GM19395 (cell line): ENCODE measurements around the gene PTPRN2.
A peak's percentile ranks its signal among the peaks of the same experiment; 100 is the strongest.
"Not testable (repeated sequence)": the region's sequence is repeated elsewhere in the genome, so short reads cannot be mapped to it uniquely, and the experiment has no call there.

ENCODE experiments used
- ATAC-seq: cut with Tn5 transposase; IDR thresholded peaks from one replicate; pipeline ENCODE4 v1.9.1; 2021; ENCODE audit warnings: mild to moderate bottlenecking, moderate library complexity; ENCODE audit not compliant: unreplicated experiment

Gene PTPRN2

DNA sequence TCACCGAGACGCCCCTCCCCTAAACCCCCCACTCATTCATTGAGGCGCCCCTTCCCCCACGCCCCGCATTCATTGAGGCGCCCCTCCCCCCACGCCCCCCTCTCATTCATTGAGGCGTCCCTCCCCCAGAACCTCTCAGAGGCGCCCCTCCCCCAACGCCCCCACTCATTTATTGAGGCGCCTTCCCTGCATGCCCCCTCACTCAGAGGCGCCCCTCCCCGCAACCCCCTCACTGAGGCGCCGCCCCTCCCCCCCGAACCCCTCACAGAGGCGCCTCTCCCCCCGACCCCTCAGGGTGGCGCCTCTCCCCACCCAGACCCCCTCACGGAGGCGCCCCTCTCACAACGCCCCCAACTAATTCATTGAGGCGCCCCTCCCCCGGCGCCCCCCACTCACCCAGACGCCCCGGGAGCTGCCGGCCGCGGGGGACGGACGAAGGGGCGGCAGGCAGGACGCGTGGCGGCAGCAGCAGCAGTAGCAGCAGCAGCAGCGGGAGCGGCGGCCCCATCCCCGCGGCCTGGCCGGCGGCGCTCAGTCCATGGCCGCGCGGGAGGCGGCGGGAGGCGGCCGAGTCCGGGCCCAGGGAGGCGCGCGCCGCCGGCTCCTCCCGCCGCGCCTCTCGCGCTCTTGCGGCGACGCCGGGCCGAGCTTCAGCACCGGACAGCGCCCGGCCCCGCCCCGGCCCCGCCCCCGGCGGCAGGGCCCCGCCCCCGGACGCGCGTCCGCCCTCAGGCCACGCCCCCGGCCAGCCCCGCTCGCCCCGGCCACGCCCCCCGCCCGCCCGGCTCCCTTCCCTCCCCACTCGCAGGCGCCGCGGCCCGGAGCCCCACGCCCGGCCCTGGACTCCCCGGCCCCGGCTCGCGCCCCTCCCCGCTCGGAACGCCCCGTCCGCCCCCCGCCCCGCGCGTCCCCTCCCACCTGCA is at the start of gene PTPRN2:
PTPRN2 (minus strand) TSS at position 662 of the 923 bp plus-strand sequence.
- ATAC-seq, result peak; percentile 74

DNA sequence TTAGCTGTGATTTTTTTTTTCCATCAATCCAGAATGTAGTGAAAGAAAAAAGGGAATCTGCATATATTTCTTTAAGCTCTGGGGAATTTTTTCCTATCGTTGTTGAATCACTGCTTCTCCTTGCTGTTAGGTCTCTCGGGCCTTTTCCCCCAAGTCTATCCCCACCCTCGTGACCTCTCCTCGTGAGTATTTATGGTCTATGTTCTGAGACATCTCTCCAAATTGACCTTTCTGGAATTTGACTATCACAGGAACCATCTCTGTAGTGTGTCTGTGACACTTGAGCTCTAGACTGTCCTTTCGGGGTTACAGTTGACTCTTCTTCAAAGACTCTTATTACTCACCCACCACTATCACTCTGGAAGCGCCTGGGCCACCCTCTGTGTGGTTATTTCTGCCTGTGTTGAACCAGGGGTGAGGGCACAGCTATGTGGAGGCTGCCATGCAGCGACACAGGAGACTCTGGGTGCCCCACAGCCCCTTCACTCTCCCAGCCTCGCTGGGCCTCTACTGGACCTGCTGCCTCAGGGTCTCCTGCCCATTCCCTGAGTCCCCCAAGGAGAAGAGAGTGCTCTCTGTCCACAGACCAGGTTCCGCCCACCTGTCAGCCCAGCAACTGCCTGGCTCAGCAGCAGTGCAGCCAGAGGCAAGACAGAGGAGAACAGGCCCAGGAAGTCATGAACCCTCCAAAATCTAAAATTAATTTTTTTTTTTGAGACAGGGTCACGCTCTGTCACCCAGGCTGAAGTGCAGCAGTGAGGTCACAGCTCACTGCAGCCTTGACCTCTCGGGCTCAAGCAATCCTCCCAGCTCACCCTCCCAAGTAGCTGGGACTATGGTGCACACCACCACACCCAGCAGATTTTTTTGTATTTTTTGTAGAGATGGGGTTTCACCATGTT is 45.7 kb upstream of the PTPRN2 start:
- peak; percentile 69 for ATAC-seq

DNA sequence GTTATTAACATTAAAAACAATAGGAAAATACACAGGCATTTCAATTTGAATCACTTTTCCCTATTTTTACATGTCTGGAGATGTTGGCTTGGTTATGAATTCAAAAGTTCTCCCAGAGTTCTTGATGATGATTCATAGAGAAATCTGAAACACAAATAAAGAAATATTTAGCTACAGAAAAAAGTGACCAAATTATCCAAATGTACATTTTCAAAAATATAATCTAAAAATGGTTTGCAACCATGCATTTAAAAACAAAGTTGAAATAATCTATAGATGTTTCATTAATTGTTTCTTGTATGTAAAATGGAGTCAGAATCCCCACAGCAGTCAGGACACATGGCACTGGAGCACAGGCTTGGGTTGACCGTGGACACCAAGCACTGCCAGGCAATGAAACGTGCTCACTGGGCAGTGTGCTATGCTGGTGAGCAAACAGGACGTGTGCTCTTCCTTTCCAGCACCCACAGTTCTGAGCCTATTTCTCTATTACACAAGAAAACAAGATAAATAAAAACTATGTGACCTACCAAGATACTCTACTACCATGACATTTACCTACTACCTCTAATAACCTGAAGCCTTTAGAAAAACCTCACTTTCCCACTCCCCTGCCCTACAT is 44.1 kb upstream of the PTPRN2 start:
- ATAC-seq, result no peak

DNA sequence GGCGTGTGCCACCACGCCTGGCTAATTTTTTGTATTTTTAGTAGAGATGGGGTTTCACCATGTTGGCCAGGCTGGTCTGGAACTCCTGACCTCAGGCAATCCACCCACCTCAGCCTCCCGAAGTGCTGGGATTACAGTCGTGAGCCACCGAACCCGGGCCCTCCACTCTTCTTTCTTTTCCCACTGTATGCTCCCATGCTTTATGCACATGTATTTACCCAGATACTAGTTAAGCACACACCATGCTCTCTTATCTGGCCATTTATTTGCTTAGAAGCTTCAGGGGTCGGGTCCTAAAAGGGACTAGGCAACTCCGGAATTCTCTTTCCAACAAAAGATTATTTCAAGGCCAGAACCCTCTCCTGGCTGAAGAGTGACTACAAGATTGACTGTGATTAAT is 38.7 kb upstream of the PTPRN2 start:
- ATAC-seq, result not testable (repeated sequence)

DNA sequence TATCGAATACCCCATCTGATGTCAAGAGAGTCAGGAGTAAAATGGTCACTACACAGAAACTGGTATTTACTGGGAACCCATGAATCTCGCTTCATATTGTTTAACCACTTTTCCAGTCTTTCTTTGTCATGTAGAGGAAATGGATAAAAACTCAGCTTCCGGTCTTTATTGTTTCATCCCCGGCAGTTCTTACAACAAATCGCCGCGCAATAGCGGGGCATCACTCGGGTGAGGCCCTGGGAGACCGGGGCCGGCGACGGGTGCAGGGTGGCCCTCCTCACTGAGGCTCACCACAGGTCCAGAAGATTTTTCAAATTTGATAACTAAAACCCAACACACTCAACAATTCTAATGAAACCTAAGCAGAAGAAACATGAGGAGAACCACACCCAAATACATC is 35.6 kb upstream of the PTPRN2 start:
- ATAC-seq, result no peak

DNA sequence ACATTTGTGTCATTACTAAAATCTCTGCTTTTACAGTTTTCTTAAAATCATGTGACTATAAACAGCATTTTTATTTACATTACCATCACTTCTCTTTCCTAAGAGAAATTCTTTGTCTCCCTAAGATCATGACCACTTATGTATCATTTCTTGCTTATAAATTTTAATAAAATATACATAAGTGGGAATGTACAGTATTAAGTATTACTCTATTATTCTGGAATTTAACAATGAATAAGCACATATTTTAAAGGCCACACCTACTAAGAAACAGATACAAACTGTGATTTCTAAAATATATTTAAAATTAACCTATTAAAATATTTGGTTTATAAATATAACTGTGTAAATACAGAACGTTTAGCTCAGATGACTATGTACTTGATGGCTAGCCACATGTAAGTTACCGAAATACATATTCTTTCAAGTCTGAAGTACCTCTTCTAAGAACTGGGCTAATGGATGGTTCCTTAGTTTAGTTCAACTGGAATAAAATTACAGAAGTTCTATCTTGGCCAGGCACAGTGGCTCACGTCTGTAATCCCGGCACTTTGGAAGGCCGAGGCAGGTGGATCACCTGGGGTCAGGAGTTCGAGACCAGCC is 33.3 kb upstream of the PTPRN2 start:
- no peak for ATAC-seq

DNA sequence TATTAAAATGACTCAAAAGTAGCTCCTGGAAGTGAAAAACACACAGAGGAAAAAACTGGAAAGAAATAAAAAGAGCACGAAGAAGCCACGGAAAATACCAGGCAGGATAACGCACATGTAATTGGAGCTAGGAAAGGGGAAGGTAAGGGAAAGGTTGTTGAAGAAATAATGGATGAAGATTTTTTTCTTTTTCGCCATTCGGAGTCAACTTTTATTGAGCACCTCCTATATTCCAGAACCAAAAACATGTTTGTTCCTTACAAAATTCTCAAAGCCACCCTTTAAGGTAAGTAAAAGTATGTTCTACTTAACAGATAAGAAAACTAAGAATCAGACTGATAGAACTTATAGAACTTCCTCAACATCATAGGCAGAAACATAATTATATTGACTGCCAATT is 32.8 kb upstream of the PTPRN2 start:
- no peak for ATAC-seq

DNA sequence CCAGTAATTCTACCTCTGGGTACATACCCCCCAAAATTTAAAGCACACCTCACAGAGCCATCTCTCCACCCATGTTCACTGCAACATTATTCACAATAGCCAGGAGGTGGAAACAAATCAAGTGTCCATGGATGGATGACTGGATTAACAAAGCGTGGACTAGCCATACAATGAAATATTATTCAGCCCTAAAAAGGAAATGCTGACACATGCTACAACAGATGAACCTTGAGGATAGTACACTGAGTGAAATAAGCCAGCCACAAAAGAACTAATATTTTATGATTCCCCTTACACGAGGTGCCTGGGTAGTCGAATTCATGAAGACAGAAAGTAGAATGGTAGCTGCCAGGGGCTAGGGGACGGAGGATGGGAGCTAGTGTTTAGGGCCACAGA is 31.1 kb upstream of the PTPRN2 start:
- ATAC-seq, result no peak

DNA sequence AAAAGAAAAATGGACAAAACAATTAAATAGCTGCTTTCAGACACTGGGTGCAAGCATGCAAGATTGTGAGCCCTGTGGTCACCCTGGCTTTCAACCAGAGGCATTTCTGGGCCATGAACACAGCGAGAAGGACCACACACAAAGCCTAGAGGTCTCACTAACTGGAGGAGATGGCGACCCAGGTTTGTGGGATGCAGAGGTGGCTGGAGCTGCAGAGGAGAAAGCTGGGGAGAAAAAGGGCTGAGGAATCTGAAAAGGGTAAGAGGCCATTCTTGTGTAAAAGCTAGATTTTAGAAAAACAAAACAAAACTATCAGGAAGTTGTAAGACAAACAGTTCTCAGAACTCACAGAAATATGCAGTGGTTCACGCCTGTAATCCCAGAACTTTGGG is 30.1 kb upstream of the PTPRN2 start:
- ATAC-seq, result no peak

DNA sequence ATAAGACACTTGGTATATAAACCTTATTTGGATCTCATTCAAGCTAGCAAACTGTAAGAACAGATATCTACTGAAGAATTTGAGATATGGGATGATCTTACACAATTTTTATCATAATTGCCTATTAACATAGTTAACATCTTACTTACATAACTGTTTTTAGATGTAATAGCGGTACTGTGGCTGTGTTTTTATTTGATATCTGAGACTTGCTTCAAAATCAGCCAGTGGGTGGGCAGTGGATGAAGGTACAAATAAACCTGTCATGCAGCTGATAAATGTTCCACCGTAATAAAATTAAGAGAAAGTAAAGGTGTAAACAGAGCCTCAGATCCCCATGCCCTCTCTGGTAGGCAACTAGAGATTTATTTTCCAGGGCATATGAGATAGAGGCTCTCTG is 28.4 kb upstream of the PTPRN2 start:
- ATAC-seq, result no peak

DNA sequence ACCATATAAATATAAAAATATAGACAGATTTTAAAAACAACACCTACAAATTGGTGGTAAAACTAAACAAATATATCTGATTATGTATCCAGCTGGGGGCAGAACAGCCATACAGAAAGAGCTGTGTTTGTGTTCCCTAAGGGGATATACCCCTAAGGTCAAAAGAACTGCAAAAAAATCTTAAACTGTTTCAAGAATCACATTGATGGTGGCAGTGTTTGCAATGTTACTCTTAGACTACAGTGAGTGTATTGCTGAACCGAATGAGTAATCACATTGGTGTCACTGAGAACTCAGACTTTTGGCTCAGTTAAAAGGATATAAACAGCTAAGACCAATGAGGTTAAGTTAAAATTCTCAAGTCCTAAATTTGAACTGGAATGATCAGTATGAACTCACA is 27.1 kb upstream of the PTPRN2 start:
- no peak for ATAC-seq

DNA sequence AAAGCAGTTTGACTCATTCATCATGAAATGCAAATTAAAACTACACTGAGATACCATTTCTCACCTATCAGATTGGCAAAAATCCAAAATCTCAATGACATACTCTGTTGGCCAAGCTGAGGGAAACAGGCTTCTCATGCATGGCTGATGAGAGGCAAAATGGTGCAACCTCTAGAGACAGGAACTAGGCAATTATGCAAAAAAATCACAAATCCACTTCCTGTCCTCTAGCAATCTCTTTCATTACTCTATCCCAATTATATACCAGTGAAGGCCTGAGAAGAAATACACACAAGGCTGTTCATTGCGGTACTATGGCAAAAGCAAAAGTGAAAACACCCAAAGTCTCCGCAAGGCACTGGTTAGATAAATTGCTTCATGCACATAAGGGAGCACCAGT is 25.9 kb upstream of the PTPRN2 start:
- ATAC-seq, result peak; percentile 92

DNA sequence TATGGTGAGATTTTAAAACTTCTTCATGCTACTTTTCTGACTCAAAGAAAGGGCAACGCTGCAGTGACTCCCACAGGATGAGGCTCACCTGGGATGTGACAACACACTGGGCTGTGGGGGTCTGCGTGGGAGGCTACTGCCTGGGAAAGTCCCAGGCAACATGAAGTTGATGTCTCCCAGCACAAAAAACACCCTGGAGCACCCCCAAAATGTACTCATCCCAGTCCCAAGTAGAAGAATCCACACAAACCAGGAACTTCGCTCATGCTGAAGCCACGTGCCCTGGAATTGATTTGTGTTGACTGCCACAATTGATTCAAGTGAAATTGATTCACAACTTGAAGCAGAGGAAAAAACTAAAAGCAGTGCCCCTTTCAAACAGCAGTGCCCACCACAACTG is 24.9 kb upstream of the PTPRN2 start:
- no peak for ATAC-seq

DNA sequence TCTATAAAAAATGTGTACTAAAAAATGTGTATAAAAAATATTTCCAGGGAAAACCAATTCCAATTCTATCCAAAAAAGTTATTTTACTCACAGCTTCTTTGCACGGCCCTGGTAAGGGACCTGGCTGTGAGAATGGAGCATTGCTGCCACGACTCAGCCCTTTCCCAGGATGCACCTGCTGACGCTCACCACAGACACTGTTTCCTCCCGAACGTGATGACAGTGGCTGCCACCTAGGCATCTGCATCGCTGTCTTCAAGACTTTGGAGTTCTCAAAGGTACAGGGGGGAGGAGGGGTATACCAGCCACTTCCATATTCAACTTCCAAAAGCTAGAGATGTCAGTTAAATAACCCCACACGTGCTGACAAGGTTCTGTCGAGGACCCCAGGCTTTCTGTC is 23.9 kb upstream of the PTPRN2 start:
- ATAC-seq, result no peak

DNA sequence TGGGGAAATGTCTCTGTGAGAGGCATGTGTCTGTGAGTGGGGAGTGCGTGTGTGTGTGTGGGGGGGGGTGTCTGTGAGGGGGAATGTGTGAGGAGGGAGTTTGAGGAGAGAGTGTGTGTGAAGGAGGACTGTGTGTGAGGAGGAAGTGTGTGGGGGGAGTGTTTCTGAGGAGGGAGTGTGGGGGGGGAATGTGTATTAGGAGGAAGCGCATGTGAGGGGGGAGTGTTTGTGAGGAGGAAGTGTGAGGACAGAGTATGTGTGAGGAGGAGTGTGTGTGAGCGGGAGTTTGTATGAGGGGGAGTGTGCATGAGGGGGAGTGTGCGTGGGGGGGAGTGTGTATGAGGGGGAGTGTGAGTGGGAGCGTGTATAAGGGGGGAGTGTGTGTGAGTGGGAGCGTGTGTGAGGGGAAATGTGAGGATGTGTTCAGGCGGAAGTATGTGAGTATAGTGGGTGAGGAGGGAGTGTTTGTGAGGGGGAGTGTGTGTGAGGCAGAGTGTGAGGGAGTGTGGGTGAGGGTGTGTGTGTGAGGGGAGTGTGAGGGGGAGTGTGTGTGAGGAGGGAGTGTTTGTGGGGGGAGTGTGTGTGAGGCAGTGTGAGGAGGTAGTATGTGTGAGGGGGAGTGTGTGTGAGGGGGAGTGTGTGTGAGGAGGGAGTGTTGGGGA is 21.8 kb upstream of the PTPRN2 start:
- ATAC-seq, result no peak

DNA sequence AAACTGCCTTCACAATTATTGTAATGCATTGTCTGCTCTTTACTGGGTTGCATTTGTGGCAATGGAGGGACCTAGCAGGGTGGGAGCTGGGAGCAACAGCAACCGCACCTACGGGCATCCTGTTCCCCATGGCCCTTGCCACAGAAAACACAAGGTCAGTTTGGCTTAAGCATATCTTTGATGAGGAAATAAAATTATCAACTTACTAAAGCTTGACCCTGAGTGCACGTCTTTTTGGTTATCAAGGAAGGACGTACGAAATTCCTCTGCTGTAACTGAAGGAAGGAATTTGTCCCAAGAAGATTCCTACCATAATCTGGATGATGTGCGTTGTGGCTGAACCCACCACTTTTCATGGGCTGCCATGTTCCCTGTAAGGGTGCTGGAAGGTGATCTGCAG is 19.9 kb upstream of the PTPRN2 start:
- no peak for ATAC-seq

DNA sequence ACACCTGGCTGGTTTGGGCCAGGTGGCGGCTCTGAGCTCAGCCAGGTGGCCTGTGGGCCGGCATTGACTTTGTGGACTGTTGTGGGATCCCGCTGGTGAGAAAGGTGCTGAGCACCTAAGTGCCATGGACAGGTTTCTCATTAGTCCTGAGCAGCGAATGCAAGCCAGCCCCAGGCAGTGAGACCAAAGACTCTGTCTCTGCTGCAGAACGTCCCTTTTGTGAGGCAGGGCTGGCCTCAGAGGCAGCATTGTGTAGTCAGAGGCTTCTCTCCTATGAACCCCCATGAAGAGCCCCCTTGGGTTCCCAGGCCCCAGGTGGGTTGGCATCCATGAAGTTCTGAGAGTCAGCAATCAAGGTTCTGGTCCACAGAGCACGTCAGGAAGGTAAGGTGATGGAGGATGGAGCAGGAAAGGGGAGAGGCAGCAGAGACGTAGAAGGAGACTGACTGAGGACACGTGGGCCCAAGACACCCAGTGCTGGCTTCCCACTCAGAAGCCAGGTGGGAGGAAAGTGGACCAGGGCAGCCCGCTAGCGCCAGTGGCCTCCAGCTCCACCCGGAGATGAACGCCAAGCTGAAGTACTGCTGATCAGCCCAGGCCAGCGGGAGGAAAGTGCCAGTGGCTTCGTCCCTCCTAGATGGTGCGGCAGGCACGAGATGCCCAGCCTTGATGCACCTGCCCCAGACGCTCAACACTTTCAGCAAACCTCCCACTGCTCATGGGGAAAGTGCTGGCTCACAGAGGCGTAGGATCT is 19.2 kb upstream of the PTPRN2 start:
- ATAC-seq, result no peak

DNA sequence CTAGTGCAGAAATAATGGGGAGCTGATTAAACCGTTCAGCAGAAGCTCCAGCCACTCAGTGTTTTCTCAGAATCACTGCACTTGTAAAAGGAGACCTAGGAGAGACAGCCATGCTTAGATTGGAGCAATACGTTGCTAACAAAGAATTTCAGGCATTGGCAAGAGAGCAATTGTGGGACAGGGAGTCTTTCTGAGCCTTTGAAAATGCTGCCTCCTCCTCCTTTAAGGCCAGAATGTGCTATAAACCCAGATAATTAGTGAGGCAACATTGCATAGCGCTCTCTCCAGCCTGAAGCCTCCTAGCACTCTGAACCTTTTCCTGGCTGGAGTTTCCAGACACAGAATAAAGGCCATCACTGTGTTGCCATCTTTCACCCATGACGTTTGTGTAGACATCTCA is 18.5 kb upstream of the PTPRN2 start:
- ATAC-seq, result no peak

DNA sequence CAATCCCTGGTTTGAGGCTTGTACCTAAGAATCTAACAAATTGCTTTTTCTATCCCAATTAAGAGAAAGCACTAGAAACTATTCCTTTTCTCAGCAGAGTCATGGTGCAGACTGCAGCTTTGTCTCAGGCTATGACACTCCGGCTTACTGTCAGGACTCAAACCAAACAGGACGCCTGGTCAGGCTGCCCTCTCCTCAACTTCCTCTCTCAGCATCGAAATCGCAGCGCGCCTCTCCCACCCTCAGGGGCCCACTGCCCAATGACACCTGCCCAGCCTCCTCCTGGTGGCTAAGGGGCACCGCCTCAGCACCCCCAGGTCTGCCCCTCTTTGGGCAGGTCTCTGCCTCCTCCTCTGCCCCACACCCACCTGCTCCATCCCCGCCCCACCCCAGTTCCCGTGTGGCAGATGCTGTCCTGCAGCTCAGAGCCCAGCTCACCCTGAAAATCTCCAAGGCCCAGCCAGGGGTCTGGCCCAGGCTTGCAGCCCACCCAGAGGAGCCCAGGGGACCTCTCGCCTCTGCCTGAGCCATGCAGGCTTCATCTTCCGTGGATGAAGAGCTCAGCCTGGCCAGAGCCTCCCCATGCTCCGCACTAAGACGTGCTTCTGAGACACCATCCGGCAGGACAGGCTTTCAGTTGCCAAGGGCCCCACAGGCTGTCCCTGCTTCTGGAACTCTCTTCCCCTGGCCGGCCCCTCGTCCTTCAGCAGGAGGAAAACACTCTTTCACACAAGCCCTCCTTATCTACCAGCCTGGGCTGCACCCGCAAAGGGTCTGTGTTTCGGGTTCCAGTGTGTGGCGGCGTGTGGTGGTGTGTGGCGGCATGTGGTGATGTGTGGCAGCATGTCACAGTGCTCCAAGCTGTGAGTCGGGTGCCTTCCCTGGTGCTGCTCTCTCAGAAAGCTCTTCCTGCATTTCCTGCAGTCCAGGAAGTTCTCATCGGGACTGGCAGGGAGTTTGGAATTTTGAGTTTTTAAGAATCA is 16.4 kb upstream of the PTPRN2 start:
- peak; percentile 9 for ATAC-seq
